ENCODE measurements around the gene KIF5A. TPM values are rescaled to one million over a fixed set of nuclear protein-coding genes. Genes with fewer than 3 reads are reported as not detected.
A peak's percentile ranks its signal among the peaks of the same experiment; 100 is the strongest.

Gene KIF5A
- total and polyA plus RNA-seq, 2 of the 13 experiments (the other 11 are each of a cell fraction or from before 2014, with no cell fraction given), result 1.6 to 11.9 TPM

- TF ChIP-seq ZNF530 (CRISPR knock-in tag; IDR thresholded peaks at IDR 0.05; ENCODE audit: low read depth) (no peak), NFAT5 (CRISPR knock-in tag; IDR thresholded peaks at IDR 0.05) (no peak), ZNF3 (CRISPR knock-in tag; IDR thresholded peaks at IDR 0.05) (no peak), MNT (IDR thresholded peaks at IDR 0.05) (peak; percentile 13; the same call in 1 of the 2 replicates), ZNF792 (CRISPR knock-in tag; IDR thresholded peaks at IDR 0.05) (no peak; the same call in 1 of the 2 replicates), NFYB (CRISPR knock-in tag; IDR thresholded peaks at IDR 0.05) (no peak), KDM5A (IDR thresholded peaks at IDR 0.05; ENCODE audit: borderline replicate concordance, low read length) (no peak), ZNF441 (CRISPR knock-in tag; IDR thresholded peaks at IDR 0.05; ENCODE audit: borderline replicate concordance) (0 out of 2 replicates have a peak, but pooled peaks have one; percentile 44), ARID5B (CRISPR knock-in tag; IDR thresholded peaks at IDR 0.05) (peak; percentile 28; the same call in 1 of the 2 replicates), ZNF18 (CRISPR knock-in tag; IDR thresholded peaks at IDR 0.05; ENCODE audit: insufficient replicate concordance) (no peak), HCFC1 (IDR thresholded peaks at IDR 0.05; ENCODE audit: low read depth, low read length) (no peak), IKZF4 (CRISPR knock-in tag; IDR thresholded peaks at IDR 0.05; ENCODE audit: borderline replicate concordance, low read depth, not compliant biosample characterization) (no peak), MLLT10 (CRISPR knock-in tag; IDR thresholded peaks at IDR 0.05) (no peak), ZNF547 (CRISPR knock-in tag; IDR thresholded peaks at IDR 0.05) (peak; percentile 76; the same call in 1 of the 2 replicates), ZNF124 (CRISPR knock-in tag; IDR thresholded peaks at IDR 0.05) (0 out of 2 replicates have a peak, but pooled peaks have one; percentile 23), KMT2B (CRISPR knock-in tag; IDR thresholded peaks at IDR 0.05) (no peak)
These were observed 41.3 kb downstream of the KIF5A start, which contains the start of gene PIP4K2C (continued) for GRCh38 chr12:57590864-57591781.
